Uterus (tissue), 4 donors: ENCODE results near the gene SLC34A3. TPM values are rescaled to one million over a fixed set of nuclear protein-coding genes. Genes with fewer than 3 reads are reported as not detected.

ENCODE experiments used
- DNase-seq, 2 donors: peaks; one replicate each; pipeline ENCODE4 v3.0.0-alpha.2; 2019 to 2020
- H3K27ac ChIP-seq, 2 donors: fragments of 200-600 bp; sonication (generic); 1 replicate in 1 of 2; 2 replicates in 1 of 2; pipeline ENCODE4 v1.5.1; 2016 to 2018
- H3K27me3 ChIP-seq, 2 donors: fragments of 200-600 bp; sonication (generic); one replicate each; pipeline ENCODE4 v1.5.1; 2018 to 2019; ENCODE audit warnings: control low read depth in 1 of 2
- H3K36me3 ChIP-seq, 2 donors: fragments of 200-600 bp; sonication (generic); one replicate each; pipeline ENCODE4 v1.5.1; 2019; ENCODE audit warnings: control low read depth in 1 of 2
- H3K4me1 ChIP-seq, 2 donors: fragments of 200-600 bp; sonication (generic); one replicate each; pipeline ENCODE4 v1.5.1; 2018 to 2019; ENCODE audit warnings: control low read depth in 1 of 2
- H3K4me3 ChIP-seq, 2 donors: fragments of 200-600 bp; sonication (generic); 1 replicate in 1 of 2; 2 replicates in 1 of 2; pipeline ENCODE4 v1.5.1; 2018 to 2019; ENCODE audit warnings: mild to moderate bottlenecking in 1 of 2
- H3K9me3 ChIP-seq, 2 donors: fragments of 200-600 bp; sonication (generic); one replicate each; pipeline ENCODE4 v1.5.1; 2019; ENCODE audit warnings: control low read depth in 1 of 2
- POLR2A ChIP-seq, 2 donors: fragments of 450-650 bp; IDR thresholded peaks; one replicate each; pipeline ENCODE4 v1.6.1; 2016; ENCODE audit warnings: antibody characterized with exemption in 2 of 2, mild to moderate bottlenecking in 1 of 2, moderate library complexity in 1 of 2
- intact Hi-C: fragments of 100-400 bp; cut with DNase I; formaldehyde crosslinking; loops from one replicate; pipeline ENCODE4 v1.15.1; 2023; ENCODE audit warnings: low total_unique reads
- total RNA-seq, 4 donors: library from RNA; depleted of rRNA in 3 of 4; stranded (reverse); fragments of >200 nt in 3 of 4; gene quantifications; one replicate each; pipeline versions ENCODE4 v1.1.0 to v1.2.4, GENCODE V29; 2014 to 2023
- TF ChIP-seq, protein P1 (sequence below), 4 experiments: fragments of 200-600 bp in 2 of 4; fragments of 450-650 bp in 2 of 4; sonication (generic) in 2 of 4; IDR thresholded peaks; one replicate each; pipeline ENCODE4 v1.5.1; 2016 to 2019; ENCODE audit warnings: antibody characterized with exemption in 4 of 4, mild to moderate bottlenecking in 2 of 4, moderate library complexity in 1 of 4
- donor health status: DM: yes; HTN: yes; CAD: no.

SLC34A3 gene
- total RNA-seq, 4 donors from 2014 or later = 0.48 TPM; not detected in 3

GRCh38 chr9:137189297-137190295, 41.1 kb upstream of the SLC34A3 start:
- Histone ChIP-seq H3K36me3 (no peaks in the 10 kb centered on the region), H3K4me3 (peak overlapping the region; percentile 79 to 92), H3K27ac (peak overlapping the region; percentile 83 to 95), H3K27me3 (no peaks in the 10 kb centered on the region), H3K4me1 (peaks cover 14 to 24% of the 10 kb centered on the region in 2 donors), H3K9me3 (no peaks in the 10 kb centered on the region)
- TF ChIP-seq, protein P1, sequence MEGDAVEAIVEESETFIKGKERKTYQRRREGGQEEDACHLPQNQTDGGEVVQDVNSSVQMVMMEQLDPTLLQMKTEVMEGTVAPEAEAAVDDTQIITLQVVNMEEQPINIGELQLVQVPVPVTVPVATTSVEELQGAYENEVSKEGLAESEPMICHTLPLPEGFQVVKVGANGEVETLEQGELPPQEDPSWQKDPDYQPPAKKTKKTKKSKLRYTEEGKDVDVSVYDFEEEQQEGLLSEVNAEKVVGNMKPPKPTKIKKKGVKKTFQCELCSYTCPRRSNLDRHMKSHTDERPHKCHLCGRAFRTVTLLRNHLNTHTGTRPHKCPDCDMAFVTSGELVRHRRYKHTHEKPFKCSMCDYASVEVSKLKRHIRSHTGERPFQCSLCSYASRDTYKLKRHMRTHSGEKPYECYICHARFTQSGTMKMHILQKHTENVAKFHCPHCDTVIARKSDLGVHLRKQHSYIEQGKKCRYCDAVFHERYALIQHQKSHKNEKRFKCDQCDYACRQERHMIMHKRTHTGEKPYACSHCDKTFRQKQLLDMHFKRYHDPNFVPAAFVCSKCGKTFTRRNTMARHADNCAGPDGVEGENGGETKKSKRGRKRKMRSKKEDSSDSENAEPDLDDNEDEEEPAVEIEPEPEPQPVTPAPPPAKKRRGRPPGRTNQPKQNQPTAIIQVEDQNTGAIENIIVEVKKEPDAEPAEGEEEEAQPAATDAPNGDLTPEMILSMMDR (IDR thresholded peaks at IDR 0.05) = peak in 1 of 4 experiments; percentile 1
- no peak for TF ChIP-seq POLR2A (IDR thresholded peaks at IDR 0.05)
- no peak for DNase-seq
- intact Hi-C loops = no loop called here

GRCh38 chr9:137190315-137190856, 40.3 kb upstream of the SLC34A3 start:
- peaks cover 14 to 24% of the 10 kb centered on the region in 2 donors for H3K4me1 ChIP-seq
- H3K9me3 ChIP-seq = no peaks in the 10 kb centered on the region
- no peaks in the 10 kb centered on the region for H3K27me3 ChIP-seq
- no peak overlapping the region for H3K4me3 ChIP-seq
- TF ChIP-seq, protein P1 (IDR thresholded peaks at IDR 0.05) = no peak
- no peak for TF ChIP-seq POLR2A (IDR thresholded peaks at IDR 0.05)
- H3K36me3 ChIP-seq = no peaks in the 10 kb centered on the region
- DNase-seq = no peak
- H3K27ac ChIP-seq = no peak overlapping the region
- intact Hi-C loops = no loop called here

DNA sequence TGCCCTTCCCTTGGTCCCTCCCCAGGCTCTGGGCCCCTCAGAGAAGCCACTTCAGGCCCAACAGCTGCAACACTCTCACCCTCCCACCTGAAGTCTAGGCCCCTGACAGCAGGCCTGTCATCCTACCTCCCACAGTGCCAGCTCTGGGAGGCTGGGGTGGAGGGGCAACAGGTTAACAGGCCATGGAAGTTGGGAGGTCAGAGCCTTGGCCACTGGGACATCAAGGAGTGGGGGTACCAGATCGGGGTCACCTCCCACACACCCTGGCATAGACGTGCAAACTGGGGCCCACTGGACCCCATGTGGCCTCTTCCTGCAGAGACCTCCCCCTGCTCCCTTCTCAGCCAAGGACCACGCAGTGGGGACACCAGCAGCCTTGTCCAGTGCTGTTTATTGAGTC, 39.5 kb upstream of the SLC34A3 start:
- H3K9me3 ChIP-seq = no peaks in the 10 kb centered on the region
- no peak for TF ChIP-seq POLR2A (IDR thresholded peaks at IDR 0.05)
- TF ChIP-seq, protein P1 (IDR thresholded peaks at IDR 0.05) = no peak
- H3K36me3 ChIP-seq = no peaks in the 10 kb centered on the region
- DNase-seq = no peak
- no peaks in the 10 kb centered on the region for H3K27me3 ChIP-seq
- no peak overlapping the region for H3K27ac ChIP-seq
- intact Hi-C loops = no loop called here
- H3K4me3 ChIP-seq = no peak overlapping the region
- H3K4me1 ChIP-seq = peaks cover 14 to 21% of the 10 kb centered on the region in 2 donors

DNA sequence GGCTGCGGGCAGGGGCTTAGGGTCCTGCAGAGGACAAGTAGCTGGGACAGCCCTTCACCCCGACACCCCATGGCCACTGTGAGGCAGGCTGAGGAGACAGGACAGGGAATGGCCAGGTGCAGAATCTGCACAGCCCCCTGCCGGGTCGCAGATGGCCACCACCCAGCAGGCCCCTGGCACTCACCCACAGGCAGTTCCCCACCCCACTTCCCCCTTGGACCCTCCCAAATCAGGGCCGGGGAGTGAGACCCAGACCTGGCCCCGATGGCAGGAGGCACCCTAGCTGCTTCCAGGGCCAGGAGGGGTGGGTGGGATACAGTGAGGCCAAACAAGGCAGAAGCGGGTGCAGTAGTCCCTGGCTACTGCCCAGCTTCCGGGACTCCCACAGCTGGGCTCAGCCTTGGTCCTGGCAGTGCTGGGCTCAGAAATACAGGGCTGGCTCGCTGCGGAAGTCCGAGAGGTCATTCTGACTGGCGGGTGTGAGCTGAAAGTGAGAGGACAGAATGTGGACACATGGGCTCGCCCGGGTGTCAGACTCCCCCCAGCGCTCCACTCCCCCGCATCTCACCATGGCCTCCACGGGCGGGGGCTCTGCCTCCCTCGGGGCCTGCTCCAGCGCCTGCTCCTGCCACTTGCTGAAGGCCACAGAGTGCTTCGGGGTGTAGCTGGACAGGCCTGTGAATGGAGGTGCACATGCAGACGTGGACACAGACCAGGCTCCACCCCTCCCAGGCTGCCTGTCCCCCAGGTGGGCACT, 38.8 kb upstream of the SLC34A3 start:
- Histone ChIP-seq H3K9me3 (no peaks in the 10 kb centered on the region), H3K4me3 (no peak overlapping the region), H3K27me3 (no peaks in the 10 kb centered on the region), H3K27ac (no peak overlapping the region), H3K36me3 (no peaks in the 10 kb centered on the region), H3K4me1 (peaks cover 7 to 16% of the 10 kb centered on the region in 2 donors)
- TF ChIP-seq, protein P1 (IDR thresholded peaks at IDR 0.05) = no peak
- TF ChIP-seq POLR2A (IDR thresholded peaks at IDR 0.05) = no peak
- DNase-seq = no peak
- intact Hi-C loops = no loop called here
